ENCODE data around the gene STATH. TPM values are rescaled to one million over a fixed set of nuclear protein-coding genes. Genes with fewer than 3 reads are reported as not detected.
"Not testable (repeated sequence)": the region's sequence is repeated elsewhere in the genome, so short reads cannot be mapped to it uniquely, and the experiment has no call there.

Gene STATH
- total RNA-seq, 4 donors from 2014 or later = not detected

- ATAC-seq = no peak
- Histone ChIP-seq H3K27me3 (no peaks in the 10 kb centered on the region), H3K9me3 (no peaks in the 10 kb centered on the region), H3K36me3 (no peaks in the 10 kb centered on the region), H3K4me3 (no peak overlapping the region), H3K27ac (no peak overlapping the region), H3K4me1 (no peaks in the 10 kb centered on the region)
- WGBS, 2 donors (ENCODE audit: low coverage in 1 of 2) = 84% methylated on average over 5 of the region's 5 CpGs
- TF ChIP-seq CTCF (IDR thresholded peaks at IDR 0.05) = no peak
- no peak for TF ChIP-seq EP300 (IDR thresholded peaks at IDR 0.05)
- TF ChIP-seq POLR2A (IDR thresholded peaks at IDR 0.05) = no peak
Measured at GRCh38 chr4:70027011-70027410, 31.2 kb downstream of the STATH start.

DNA sequence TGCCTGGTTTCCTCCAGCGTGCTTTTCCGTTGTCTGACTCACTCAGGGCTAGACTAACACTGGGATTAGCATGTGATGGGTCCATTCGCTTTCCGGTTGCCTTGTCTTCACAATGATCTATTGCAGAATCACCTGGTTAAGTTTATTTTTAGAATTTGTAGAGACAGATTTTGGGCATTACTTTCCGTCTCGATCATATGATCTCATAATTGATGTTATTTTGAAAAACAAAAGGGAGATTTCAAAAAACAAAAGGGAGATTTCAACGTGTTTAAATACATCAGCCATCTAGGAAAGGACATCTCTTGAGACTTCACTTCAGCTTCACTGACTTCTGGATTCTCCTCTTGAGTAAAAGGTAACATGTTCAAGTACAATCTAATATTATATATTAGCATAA is 32.4 kb downstream of the STATH start, which contains the start of gene HTN3:
Gene HTN3, plus strand, starts transcription at position 301 of the 400 bp plus-strand sequence. CDS start 2,282 bp downstream, outside the sequence.
- not testable (repeated sequence) for H3K4me3 ChIP-seq, H3K36me3 ChIP-seq, ATAC-seq, H3K4me1 ChIP-seq, H3K9me3 ChIP-seq, H3K27me3 ChIP-seq, H3K27ac ChIP-seq
- WGBS, 2 donors (ENCODE audit: low coverage in 1 of 2) = 47 to 71% methylated on average over 4 to 5 of the region's 7 CpGs

DNA sequence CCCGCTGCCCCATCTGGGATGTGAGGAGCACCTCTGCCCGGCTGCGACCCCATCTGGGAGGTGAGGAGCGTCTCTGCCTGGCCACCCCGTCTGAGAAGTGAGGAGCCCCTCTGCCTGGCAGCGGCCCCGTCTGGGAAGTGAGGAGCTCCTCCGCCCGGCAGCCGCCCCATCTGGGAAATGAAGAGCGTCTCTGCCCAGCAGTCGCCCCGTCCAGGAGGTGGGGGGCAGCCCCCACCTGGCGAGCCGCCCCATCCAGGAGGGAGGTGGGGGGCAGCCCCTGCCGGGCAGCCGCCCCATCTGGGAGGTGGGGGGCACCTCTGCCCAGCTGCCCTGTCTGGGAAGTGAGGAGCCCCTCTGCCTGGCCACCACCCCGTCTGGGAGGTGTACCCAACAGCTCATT is 41.8 kb downstream of the STATH start:
- not testable (repeated sequence) for H3K9me3 ChIP-seq, ATAC-seq, H3K36me3 ChIP-seq, H3K27ac ChIP-seq, H3K4me1 ChIP-seq, H3K4me3 ChIP-seq, H3K27me3 ChIP-seq
- no CpG with 5 or more reads among the region's 18 CpGs for WGBS, 2 donors (ENCODE audit: low coverage in 1 of 2)

GRCh38 chr4:70039928-70040327 is 44.2 kb downstream of the STATH start:
- not testable (repeated sequence) for H3K27ac ChIP-seq, H3K36me3 ChIP-seq, H3K27me3 ChIP-seq, H3K4me3 ChIP-seq, H3K4me1 ChIP-seq, H3K9me3 ChIP-seq, ATAC-seq

DNA sequence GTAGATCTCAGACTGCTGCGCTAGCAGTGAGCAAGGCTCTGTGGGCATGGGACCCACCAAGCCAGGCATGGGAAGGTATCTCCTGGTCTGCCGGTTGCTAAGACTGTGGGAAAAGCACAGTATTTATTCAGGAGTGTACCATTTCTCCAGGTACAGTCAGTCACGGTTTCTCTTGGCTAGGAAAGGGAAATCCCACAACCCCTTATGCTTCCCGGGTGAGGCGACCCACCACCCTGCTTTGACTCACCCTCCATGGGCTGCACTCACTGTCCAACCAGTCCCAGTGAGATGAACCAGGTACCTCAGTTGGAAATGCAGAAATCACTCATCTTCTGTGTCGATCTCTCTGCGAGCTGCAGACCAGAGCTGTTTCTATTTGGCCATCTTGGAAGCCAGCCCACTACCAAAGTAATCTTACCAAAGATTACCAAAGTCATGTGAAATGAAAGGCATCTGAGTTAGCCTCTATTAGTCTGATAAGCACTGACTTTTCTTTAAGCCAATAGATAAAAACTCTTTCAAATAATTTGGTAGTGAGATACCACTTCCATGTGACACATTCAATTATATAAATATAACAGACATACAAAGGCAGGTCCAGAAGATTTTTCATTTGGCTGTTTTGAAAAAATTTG is 46.0 kb downstream of the STATH start:
- Histone ChIP-seq H3K27ac (no peak overlapping the region), H3K27me3 (no peaks in the 10 kb centered on the region), H3K4me1 (no peaks in the 10 kb centered on the region), H3K4me3 (no peak overlapping the region), H3K36me3 (no peaks in the 10 kb centered on the region), H3K9me3 (no peaks in the 10 kb centered on the region)
- ATAC-seq = no peak
- WGBS, 2 donors (ENCODE audit: low coverage in 1 of 2) = 71% methylated on average over 1 of the region's 7 CpGs; no CpG with 5 or more reads in 1 of the 2 donors
- no peak for TF ChIP-seq EP300 (IDR thresholded peaks at IDR 0.05)
- TF ChIP-seq POLR2AphosphoS5 (IDR thresholded peaks at IDR 0.05) = no peak
- TF ChIP-seq POLR2A (IDR thresholded peaks at IDR 0.05) = no peak
- TF ChIP-seq CTCF (IDR thresholded peaks at IDR 0.05) = no peak

GRCh38 chr4:70050138-70050537 is 54.4 kb downstream of the STATH start, which contains the start of gene HTN1:
TSS of gene HTN1 (plus strand) at chr4:70050438. CDS start at chr4:70053077, 2,639 bp downstream.
- not testable (repeated sequence) for ATAC-seq, H3K36me3 ChIP-seq, H3K27ac ChIP-seq, H3K4me3 ChIP-seq, H3K9me3 ChIP-seq, H3K27me3 ChIP-seq, H3K4me1 ChIP-seq
- WGBS, 2 donors (ENCODE audit: low coverage in 1 of 2) = 50 to 59% methylated on average over 4 of the region's 6 CpGs

Other genes with a start within 250 kb of the STATH start
- gene SULT1B1, start 235.3 kb upstream of the STATH start, total RNA-seq = 1 to 10 TPM in 1 of 4 donors, under 1 TPM in 3; 0.27 to 1.3 (median 0.87) TPM
- not detected for gene SULT1E1, start 135.8 kb upstream of the STATH start, total RNA-seq
- gene CSN1S1, start 64.9 kb upstream of the STATH start, total RNA-seq = not detected
- gene CSN2, start 30.2 kb upstream of the STATH start, total RNA-seq = not detected
- gene HTN3, start 32.5 kb downstream of the STATH start, total RNA-seq = not detected
- gene HTN1, start 54.5 kb downstream of the STATH start, total RNA-seq = not detected
- not detected for gene PRR27, start 158.3 kb downstream of the STATH start, total RNA-seq
- 1 to 10 TPM in 1 of 4 donors, not detected in 3; 1.1 TPM for gene ODAM, start 199.8 kb downstream of the STATH start, total RNA-seq
- gene FDCSP, start 230.2 kb downstream of the STATH start, total RNA-seq = 10 to 100 TPM in 1 of 4 donors, not detected in 3; 19.1 TPM
- gene CSN3, start 246.6 kb downstream of the STATH start, total RNA-seq = not detected